Neural cell (in vitro differentiated cells): ENCODE measurements around the gene NKAIN2.
A peak's percentile ranks its signal among the peaks of the same experiment; 100 is the strongest.

ENCODE experiments used
- CTCF ChIP-seq: fragments of 450-650 bp; IDR thresholded peaks from 2 replicates; pipeline ENCODE4 v1.5.1; 2014; ENCODE audit warnings: antibody characterized with exemption, mild to moderate bottlenecking, moderate library complexity; ENCODE audit not compliant: poor library complexity, severe bottlenecking
- EP300 ChIP-seq: fragments of 450-650 bp; conservative IDR thresholded peaks from 2 replicates; pipeline ENCODE4 v1.6.1; 2014; ENCODE audit warnings: antibody characterized with exemption, mild to moderate bottlenecking, moderate library complexity; ENCODE audit not compliant: poor library complexity, severe bottlenecking
- EZH2 ChIP-seq: fragments of 200-600, 300-800 bp; shearing (Covaris generic), sonication (generic); IDR thresholded peaks from 2 replicates; pipeline ENCODE4 v1.6.1; 2014; ENCODE audit warnings: antibody characterized with exemption, low read length, borderline replicate concordance, mild to moderate bottlenecking; ENCODE audit not compliant: insufficient read depth, poor library complexity, severe bottlenecking
- MXI1 ChIP-seq: fragments of 450-650 bp; conservative IDR thresholded peaks from 2 replicates; pipeline ENCODE4 v1.6.1; 2014; ENCODE audit warnings: antibody characterized with exemption, mild to moderate bottlenecking; ENCODE audit not compliant: poor library complexity, severe bottlenecking
- POLR2AphosphoS5 ChIP-seq: IDR thresholded peaks from 2 replicates; pipeline ENCODE4 v1.6.1; 2012
- RAD21 ChIP-seq: fragments of 450-650 bp; conservative IDR thresholded peaks from 2 replicates; pipeline ENCODE4 v1.6.1; 2014; ENCODE audit warnings: antibody characterized with exemption, mild to moderate bottlenecking, moderate library complexity
- REST ChIP-seq: IDR thresholded peaks from 2 replicates; pipeline ENCODE4 v1.6.1; 2012; ENCODE audit warnings: borderline replicate concordance
- TAF1 ChIP-seq: IDR thresholded peaks from 2 replicates; pipeline ENCODE4 v1.6.1; 2012; ENCODE audit warnings: low read depth

GRCh38 chr6:123980311-123980710, 176.6 kb downstream of the NKAIN2 start:
- TF ChIP-seq CTCF, result no peak
- peak; percentile 18 for TF ChIP-seq POLR2AphosphoS5
- no peak for TF ChIP-seq REST
- TF ChIP-seq EP300, result peak; percentile 47
- no peak for TF ChIP-seq EZH2
- no peak for TF ChIP-seq RAD21
- TF ChIP-seq MXI1, result no peak
- TF ChIP-seq TAF1, result no peak
